Endothelial cell of umbilical vein (primary cell): ENCODE measurements around the gene TRIP10. TPM values are rescaled to one million over a fixed set of nuclear protein-coding genes. Genes with fewer than 3 reads are reported as not detected.

ENCODE experiments used
- BruUV-seq: library from RNA; stranded (reverse); fragments of 400-500 nt; replicated peaks from 2 replicates; lab custom pipeline; 2021; lab: Mats Ljungman, UMichigan
- CTCF ChIA-PET: fragments of 300-600, 350-600 bp; sonication (Branson Sonifier 250); formaldehyde crosslinking; loops from one replicate; lab custom pipeline; 2021; ENCODE audit warnings: antibody characterized with exemption, inconsistent platforms; lab: Charles Lee
- POLR2A ChIA-PET: fragments of 300-600, 350-600 bp; sonication (Branson Sonifier 250); formaldehyde crosslinking; loops from one replicate; lab custom pipeline; 2021; ENCODE audit warnings: antibody characterized with exemption, inconsistent platforms; lab: Charles Lee
- DNase-seq: peaks from one replicate; pipeline ENCODE4 v3.0.0-alpha.2; 2011; ENCODE audit warnings: low read depth, low spot score
- FAIRE-seq: peaks from 2 replicates; lab custom pipeline; 2011; peaks lifted over from hg19 to GRCh38; lab: Jason Lieb, UNC
- H2AFZ ChIP-seq: 2 replicates; pipeline ENCODE4 v1.6.0; 2012; ENCODE audit warnings: low read depth, low read length, control low read depth, inconsistent platforms
- H3K27ac ChIP-seq: 2 replicates; pipeline ENCODE4 v1.5.1; 2011; ENCODE audit warnings: low read depth, mild to moderate bottlenecking, control low read depth, low read length, moderate library complexity; ENCODE audit not compliant: insufficient read depth
- H3K27me3 ChIP-seq, 2 experiments: 2 replicates each; pipeline versions ENCODE4 v1.6.0 to v1.6.1; 2011; ENCODE audit warnings: low read length in 2 of 2, mixed read lengths in 1 of 2; ENCODE audit not compliant: control insufficient read depth in 2 of 2, insufficient read depth in 2 of 2
- H3K36me3 ChIP-seq, 2 experiments: 2 replicates in 1 of 2; 3 replicates in 1 of 2; pipeline ENCODE4 v1.5.1; 2011; ENCODE audit warnings: low read length in 2 of 2, mild to moderate bottlenecking in 1 of 2, moderate library complexity in 1 of 2; ENCODE audit not compliant: control insufficient read depth in 2 of 2, insufficient read depth in 2 of 2; ENCODE audit errors: extremely low read depth in 1 of 2
- H3K4me1 ChIP-seq: 3 replicates; pipeline ENCODE4 v1.5.1; 2011; ENCODE audit warnings: mild to moderate bottlenecking, low read length; ENCODE audit not compliant: control insufficient read depth, insufficient read depth; ENCODE audit errors: extremely low read depth
- H3K4me2 ChIP-seq: 2 replicates; pipeline ENCODE4 v1.6.1; 2011; ENCODE audit warnings: low read length, control low read depth, mixed read lengths; ENCODE audit not compliant: insufficient read depth
- H3K4me3 ChIP-seq, 3 experiments: fragments of 200-600 bp in 1 of 3; sonication (generic), shearing (Covaris generic) in 1 of 3; replicated peaks in 1 of 3; 2 replicates each; pipeline ENCODE4 v1.5.1; 2011 to 2016; ENCODE audit warnings: control low read depth in 3 of 3, low read length in 3 of 3, mild to moderate bottlenecking in 2 of 3, inconsistent platforms in 1 of 3, low read depth in 1 of 3, moderate library complexity in 1 of 3; ENCODE audit not compliant: insufficient read depth in 1 of 3
- H3K79me2 ChIP-seq: 2 replicates; pipeline ENCODE4 v1.6.0; 2012; ENCODE audit warnings: low read length, inconsistent platforms; ENCODE audit not compliant: control insufficient read depth, insufficient read depth
- H3K9ac ChIP-seq: replicated peaks from 2 replicates; pipeline ENCODE3; 2011; ENCODE audit warnings: low read length, control low read depth; ENCODE audit not compliant: insufficient read depth; ENCODE audit errors: extremely low read depth
- H3K9me1 ChIP-seq: replicated peaks from 3 replicates; pipeline ENCODE4 v1.6.0; 2011; ENCODE audit warnings: mild to moderate bottlenecking, low read length; ENCODE audit not compliant: control insufficient read depth, insufficient read depth; ENCODE audit errors: extremely low read depth
- H3K9me3 ChIP-seq: replicated peaks from 2 replicates; pipeline ENCODE4 v1.5.1; 2012; ENCODE audit warnings: low read length, inconsistent platforms; ENCODE audit not compliant: control insufficient read depth, insufficient read depth
- H4K20me1 ChIP-seq: replicated peaks from 2 replicates; pipeline ENCODE3; 2011; ENCODE audit warnings: mild to moderate bottlenecking, low read length; ENCODE audit not compliant: control insufficient read depth, insufficient read depth; ENCODE audit errors: extremely low read depth
- EZH2 ChIP-seq: IDR thresholded peaks from 2 replicates; pipeline ENCODE4 v1.6.1; 2012; ENCODE audit warnings: borderline replicate concordance, low read depth, mild to moderate bottlenecking, moderate library complexity, low read length, inconsistent platforms; ENCODE audit not compliant: severe bottlenecking
- FOS ChIP-seq: IDR thresholded peaks from 2 replicates; pipeline ENCODE4 v1.6.1; 2011; ENCODE audit warnings: mild to moderate bottlenecking, low read length, moderate library complexity, borderline replicate concordance; ENCODE audit not compliant: insufficient read depth
- GATA2 ChIP-seq: IDR thresholded peaks from 2 replicates; pipeline ENCODE4 v1.7.0; 2011; ENCODE audit warnings: low read depth, mild to moderate bottlenecking, moderate library complexity, mixed read lengths, low read length; ENCODE audit not compliant: insufficient read length, insufficient read depth
- JUN ChIP-seq: IDR thresholded peaks from 2 replicates; pipeline ENCODE4 v1.6.1; 2011; ENCODE audit warnings: borderline replicate concordance, low read depth; ENCODE audit not compliant: insufficient read length, insufficient read depth
- MAX ChIP-seq: IDR thresholded peaks from 2 replicates; pipeline ENCODE4 v1.6.1; 2011; ENCODE audit not compliant: insufficient read depth, insufficient read length
- MYC ChIP-seq: IDR thresholded peaks from one replicate; pipeline ENCODE4 v1.6.1; 2011; ENCODE audit warnings: mild to moderate bottlenecking, low read depth, low read length
- POLR2A ChIP-seq: IDR thresholded peaks from 2 replicates; pipeline ENCODE4 v1.6.1; 2012; ENCODE audit warnings: low read depth, mild to moderate bottlenecking, control low read depth, low read length
- POLR2AphosphoS5 ChIP-seq: IDR thresholded peaks from 2 replicates; pipeline ENCODE4 v1.6.1; 2012; ENCODE audit warnings: low read depth, mild to moderate bottlenecking, control low read depth, low read length, moderate library complexity; ENCODE audit not compliant: insufficient read depth
- dilution Hi-C: fragments of 300-500 bp; cut with MboI; formaldehyde crosslinking; loops from one replicate; pipeline ENCODE4 v1.15.0; 2019; ENCODE audit warnings: low sequenced_read_pairs; ENCODE audit not compliant: extremely low pct_ligation_motif_present
- intact Hi-C: fragments of 100-400 bp; cut with micrococcal nuclease; formaldehyde crosslinking; loops from one replicate; pipeline ENCODE4 v1.10.0; 2022
- polyA plus RNA-seq, 4 experiments: library from polyadenylated mRNA; depleted of rRNA in 3 of 4; stranded (reverse) in 3 of 4; unstranded in 1 of 4; fragments of >200 nt; gene quantifications; 2 replicates each; pipeline versions ENCODE4 v1.2.1 to v1.2.3, GENCODE V29; 2011 to 2012; ENCODE audit warnings: missing spikeins in 1 of 4
- total RNA-seq: library from RNA; stranded (reverse); gene quantifications from 2 replicates; pipeline ENCODE4 v1.2.3, GENCODE V29; 2021
- TF ChIP-seq, protein P1 (sequence below), 2 donors: IDR thresholded peaks; 1 replicate in 1 of 2; 2 replicates in 1 of 2; pipeline ENCODE4 v1.5.1; 2011; ENCODE audit warnings: low read length in 2 of 2, mild to moderate bottlenecking in 2 of 2, moderate library complexity in 2 of 2, control low read depth in 1 of 2, inconsistent platforms in 1 of 2, low read depth in 1 of 2; ENCODE audit not compliant: insufficient read depth in 1 of 2; ENCODE audit errors: extremely low read depth in 1 of 2

TRIP10 gene
- total and polyA plus RNA-seq, 2 donors (not counting 3 experiments of a cell fraction or from before 2014, with no cell fraction given): 28.4 to 69.3 TPM

DNA sequence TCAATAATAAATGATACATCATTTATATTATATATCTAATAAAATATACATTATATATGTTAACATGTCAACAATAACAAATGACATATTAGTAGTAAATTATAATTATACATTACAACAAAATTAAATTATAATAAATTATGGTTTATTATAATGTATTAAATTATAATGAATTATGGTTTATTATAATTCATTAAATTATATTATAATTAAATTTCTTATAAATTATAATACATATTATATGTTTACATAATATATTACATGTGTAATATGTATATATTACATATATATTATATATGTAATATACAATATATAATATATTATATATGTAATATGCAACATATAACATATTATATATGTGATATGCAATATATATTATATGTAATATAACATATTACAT, 39.5 kb upstream of the TRIP10 start:
- Histone ChIP-seq H3K4me1 (no peaks in the 10 kb centered on the region), H3K36me3 (no peaks in the 10 kb centered on the region), H3K27me3 (no peaks in the 10 kb centered on the region), H4K20me1 (no peaks in the 10 kb centered on the region), H3K27ac (no peak overlapping the region), H2AFZ (no peak overlapping the region), H3K4me2 (no peak overlapping the region), H3K9me1 (no peaks in the 10 kb centered on the region), H3K4me3 (no peak overlapping the region), H3K9ac (no peak overlapping the region), H3K79me2 (no peaks in the 10 kb centered on the region), H3K9me3 (no peaks in the 10 kb centered on the region)
- POLR2A ChIA-PET: no interaction called here
- no peak for DNase-seq
- no TSS peak for BruUV-seq
- dilution Hi-C loops: no loop called here
- intact Hi-C loops: no loop called here
- FAIRE-seq: no peak
- CTCF ChIA-PET: no interaction called here
- TF ChIP-seq, protein P1, sequence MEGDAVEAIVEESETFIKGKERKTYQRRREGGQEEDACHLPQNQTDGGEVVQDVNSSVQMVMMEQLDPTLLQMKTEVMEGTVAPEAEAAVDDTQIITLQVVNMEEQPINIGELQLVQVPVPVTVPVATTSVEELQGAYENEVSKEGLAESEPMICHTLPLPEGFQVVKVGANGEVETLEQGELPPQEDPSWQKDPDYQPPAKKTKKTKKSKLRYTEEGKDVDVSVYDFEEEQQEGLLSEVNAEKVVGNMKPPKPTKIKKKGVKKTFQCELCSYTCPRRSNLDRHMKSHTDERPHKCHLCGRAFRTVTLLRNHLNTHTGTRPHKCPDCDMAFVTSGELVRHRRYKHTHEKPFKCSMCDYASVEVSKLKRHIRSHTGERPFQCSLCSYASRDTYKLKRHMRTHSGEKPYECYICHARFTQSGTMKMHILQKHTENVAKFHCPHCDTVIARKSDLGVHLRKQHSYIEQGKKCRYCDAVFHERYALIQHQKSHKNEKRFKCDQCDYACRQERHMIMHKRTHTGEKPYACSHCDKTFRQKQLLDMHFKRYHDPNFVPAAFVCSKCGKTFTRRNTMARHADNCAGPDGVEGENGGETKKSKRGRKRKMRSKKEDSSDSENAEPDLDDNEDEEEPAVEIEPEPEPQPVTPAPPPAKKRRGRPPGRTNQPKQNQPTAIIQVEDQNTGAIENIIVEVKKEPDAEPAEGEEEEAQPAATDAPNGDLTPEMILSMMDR (IDR thresholded peaks at IDR 0.05; ENCODE audit: extremely low read depth in 1 of 2, insufficient read depth in 1 of 2, low read depth in 1 of 2, low read length in 2 of 2): no peak
- TF ChIP-seq POLR2A (no peak), GATA2 (no peak), EZH2 (no peak), JUN (no peak), FOS (no peak), MYC (no peak), POLR2AphosphoS5 (no peak), MAX (no peak)
